Cardiac muscle cell (in vitro differentiated cells and primary cell): ENCODE data around the gene TMX4. TPM values are rescaled to one million over a fixed set of nuclear protein-coding genes. Genes with fewer than 3 reads are reported as not detected.

Source experiments
- DNase-seq, 2 donors: peaks; one replicate each; pipeline versions ENCODE4 v3.0.0 to v3.0.0-alpha.2; 2010 to 2017; ENCODE audit warnings: low read depth in 1 of 2, low spot score in 1 of 2
- H3K27ac ChIP-seq: fragments of 200-600 bp; sonication (generic); 2 replicates; pipeline ENCODE4 v1.5.1; 2016
- H3K27me3 ChIP-seq: fragments of 200-600 bp; sonication (generic); 2 replicates; pipeline ENCODE4 v1.6.0; 2016; ENCODE audit warnings: control low read depth
- H3K36me3 ChIP-seq: fragments of 200-600 bp; sonication (generic); 2 replicates; pipeline ENCODE4 v1.5.1; 2016; ENCODE audit warnings: control low read depth
- H3K4me1 ChIP-seq: fragments of 200-600 bp; sonication (generic); 2 replicates; pipeline ENCODE4 v1.8.1; 2017; ENCODE audit warnings: low read depth, mild to moderate bottlenecking, mixed run types
- H3K4me3 ChIP-seq: fragments of 200-600 bp; sonication (generic); 2 replicates; pipeline ENCODE4 v1.5.1; 2016; ENCODE audit warnings: mild to moderate bottlenecking
- H3K9me3 ChIP-seq: fragments of 200-600 bp; sonication (generic); 2 replicates; pipeline ENCODE4 v1.5.1; 2017; ENCODE audit warnings: low read depth, mild to moderate bottlenecking, control low read depth
- CTCF ChIP-seq: IDR thresholded peaks from 2 replicates; pipeline ENCODE4 v1.5.1; 2012; ENCODE audit warnings: low read depth, mild to moderate bottlenecking, low read length
- polyA plus RNA-seq: library from polyadenylated mRNA; unstranded; fragments of >200 nt; fragmentation: Nextera tagmentation; extraction: Ambion mirVana; gene quantifications from 2 replicates; pipeline ENCODE4 v1.2.1, GENCODE V29; 2016
- total RNA-seq: library from RNA; depleted of rRNA; stranded (reverse); fragments of >200 nt; gene quantifications from 2 replicates; pipeline ENCODE4 v1.2.3, GENCODE V29; 2016

TMX4 gene
- total and polyA plus RNA-seq, 2 experiments from 2014 or later = 34.8 to 42.2 TPM

- H3K9me3 ChIP-seq = no peaks in the 10 kb centered on the region
- H3K4me1 ChIP-seq = no peaks in the 10 kb centered on the region
- H3K4me3 ChIP-seq = no peak within 1 kb of the TSS
- H3K36me3 ChIP-seq = no peaks in the 10 kb centered on the region
- TF ChIP-seq CTCF = no peak
- no peak within 1 kb of the TSS for H3K27ac ChIP-seq
- DNase-seq = no peak
- H3K27me3 ChIP-seq = no peaks in the 10 kb centered on the region
These were observed 79.2 kb downstream of the TMX4 start, which contains the start of gene HAO1 for GRCh38 chr20:7940341-7940740. Gene HAO1 (minus strand): TSS chr20:7940458. CDS start chr20:7940422, 36 bp downstream.

- Histone ChIP-seq H3K4me3 (no peak overlapping the region), H3K27me3 (no peaks in the 10 kb centered on the region), H3K27ac (no peak overlapping the region), H3K4me1 (no peaks in the 10 kb centered on the region), H3K36me3 (no peaks in the 10 kb centered on the region), H3K9me3 (no peaks in the 10 kb centered on the region)
- TF ChIP-seq CTCF = no peak
- DNase-seq = no peak
These were observed 79.9 kb downstream of the TMX4 start for GRCh38 chr20:7939663-7940062.

- Histone ChIP-seq H3K27me3 (no peaks in the 10 kb centered on the region), H3K4me1 (no peaks in the 10 kb centered on the region), H3K4me3 (no peak overlapping the region), H3K27ac (no peak overlapping the region), H3K36me3 (no peaks in the 10 kb centered on the region), H3K9me3 (no peaks in the 10 kb centered on the region)
- no peak for TF ChIP-seq CTCF
- no peak for DNase-seq
These were observed 81.5 kb downstream of the TMX4 start for GRCh38 chr20:7938058-7938457.

DNA sequence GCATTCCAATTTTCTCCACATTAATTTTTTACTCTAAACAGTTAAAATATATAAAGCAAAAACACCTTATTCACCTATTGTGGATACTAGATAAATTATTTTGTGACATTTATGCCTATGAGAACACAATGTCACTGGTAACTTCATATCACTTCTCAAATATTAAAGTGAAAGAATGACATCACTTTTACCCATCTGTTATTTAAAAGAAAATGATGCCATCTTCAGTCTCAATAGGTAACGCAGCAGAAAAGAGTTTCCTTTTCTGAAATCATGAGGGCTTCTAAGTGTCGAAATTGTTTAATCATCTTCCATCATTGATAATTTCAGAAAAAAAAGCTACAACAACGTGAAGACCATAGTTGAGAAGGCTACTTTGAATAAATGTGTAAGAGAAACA lies 82.2 kb downstream of the TMX4 start:
- Histone ChIP-seq H3K4me3 (no peak overlapping the region), H3K4me1 (no peaks in the 10 kb centered on the region), H3K36me3 (no peaks in the 10 kb centered on the region), H3K27me3 (no peaks in the 10 kb centered on the region), H3K9me3 (no peaks in the 10 kb centered on the region), H3K27ac (no peak overlapping the region)
- TF ChIP-seq CTCF = no peak
- no peak for DNase-seq

DNA sequence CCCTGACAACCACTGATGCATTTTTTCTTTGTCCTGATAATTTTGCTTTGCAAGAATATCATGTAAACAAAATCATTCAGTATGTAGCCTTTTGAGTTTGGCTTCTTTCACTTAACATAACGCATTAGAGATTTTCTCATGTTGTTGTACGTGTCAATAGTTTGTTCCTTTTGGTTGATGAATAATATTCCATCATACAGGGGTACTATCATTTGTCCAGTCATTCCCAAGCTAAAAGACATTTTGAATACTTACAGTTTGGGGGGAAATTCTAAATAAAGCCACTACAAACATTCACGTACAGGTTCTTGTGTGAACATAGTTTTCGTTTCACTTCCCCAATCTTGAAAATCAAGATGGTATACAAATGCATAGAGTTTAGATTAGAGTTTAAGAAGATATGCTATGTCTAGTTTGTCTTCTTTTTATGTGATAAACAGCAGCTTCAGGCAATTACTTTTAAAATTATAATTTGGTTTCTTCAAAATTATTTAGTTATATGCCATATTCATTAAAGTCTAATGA lies 84.5 kb downstream of the TMX4 start:
- Histone ChIP-seq H3K27me3 (no peaks in the 10 kb centered on the region), H3K4me1 (no peaks in the 10 kb centered on the region), H3K36me3 (no peaks in the 10 kb centered on the region), H3K9me3 (no peaks in the 10 kb centered on the region), H3K27ac (no peak overlapping the region), H3K4me3 (no peak overlapping the region)
- DNase-seq = no peak
- no peak for TF ChIP-seq CTCF

DNA sequence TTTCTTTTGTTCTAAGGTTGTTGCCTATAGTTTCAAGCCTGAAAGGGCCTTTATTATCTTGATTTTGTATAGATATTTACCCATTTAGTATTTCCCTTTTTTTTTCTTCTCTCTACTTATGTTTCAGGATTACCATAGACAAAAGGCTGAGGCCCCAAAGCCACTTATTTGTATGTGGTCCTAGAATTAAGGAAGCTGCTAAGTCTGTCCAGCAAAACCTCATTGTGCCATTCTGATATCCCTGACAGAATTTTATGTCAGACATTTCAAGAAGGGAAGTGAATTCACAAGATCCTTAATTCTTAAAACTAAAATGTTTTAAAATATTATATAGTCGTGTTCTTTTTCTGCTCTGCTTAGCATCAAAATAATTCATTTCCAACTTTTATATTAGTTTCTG lies 86.2 kb downstream of the TMX4 start:
- H3K36me3 ChIP-seq = no peaks in the 10 kb centered on the region
- TF ChIP-seq CTCF = no peak

More for the DNA sequence above, 86.2 kb downstream of the TMX4 start:
- no peak for DNase-seq
- Histone ChIP-seq H3K9me3 (no peaks in the 10 kb centered on the region), H3K4me3 (no peak overlapping the region), H3K27me3 (no peaks in the 10 kb centered on the region), H3K27ac (no peak overlapping the region), H3K4me1 (no peaks in the 10 kb centered on the region)
